ENCODE measurements around the gene DLEC1.
A peak's percentile ranks its signal among the peaks of the same experiment; 100 is the strongest.

DLEC1 gene

DNA sequence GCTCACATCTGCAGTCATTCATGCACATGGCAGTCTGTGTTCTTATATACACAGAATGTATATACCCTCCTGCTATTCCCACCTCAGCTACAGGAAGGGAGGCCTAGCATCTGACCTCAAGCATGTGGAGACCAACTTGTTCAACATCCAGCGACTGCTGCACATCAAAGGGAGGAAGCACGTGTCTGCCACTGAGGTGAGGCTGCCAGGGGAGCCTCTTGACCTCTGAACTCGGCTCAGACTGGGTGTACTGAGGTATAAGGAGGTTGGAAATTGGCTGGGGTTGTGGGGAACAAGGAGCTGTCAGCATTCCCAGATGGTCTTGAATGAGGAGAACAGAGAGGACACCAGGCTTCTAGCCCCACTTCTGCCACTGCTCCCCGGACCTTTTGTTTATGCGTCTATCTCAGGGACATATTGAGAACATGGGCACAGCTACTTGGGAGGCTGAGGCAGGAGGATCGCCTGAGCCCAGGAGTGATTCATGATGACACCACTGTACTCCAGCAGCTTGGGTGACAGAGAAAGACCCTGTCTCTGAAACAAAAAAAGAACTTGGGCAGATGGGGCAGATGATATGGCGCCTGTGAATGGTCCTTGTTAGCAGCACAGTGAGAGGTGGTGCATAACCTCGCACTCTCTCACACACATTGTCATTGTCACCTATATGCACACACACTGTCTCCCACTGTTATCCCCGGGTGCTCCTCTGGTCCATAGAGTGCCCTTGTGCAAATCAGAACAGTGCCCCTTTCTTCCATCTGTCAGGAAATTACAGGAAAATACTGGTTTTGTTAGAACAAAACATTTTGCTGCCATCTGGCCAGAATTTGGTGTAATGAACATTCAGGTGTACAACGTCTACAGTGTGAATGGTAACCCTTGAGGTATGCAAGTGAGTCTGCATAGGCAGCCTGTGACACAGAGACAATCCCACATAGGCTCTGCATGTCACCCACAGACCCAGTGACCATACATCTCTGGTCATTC, 43.1 kb upstream of the DLEC1 start:
- Histone ChIP-seq H3K27ac (ENCODE audit: low read length) (peak overlapping the region; percentile 0), H2AFZ (ENCODE audit: low read depth, low read length) (no peak overlapping the region)
- no peak for DNase-seq

DNA sequence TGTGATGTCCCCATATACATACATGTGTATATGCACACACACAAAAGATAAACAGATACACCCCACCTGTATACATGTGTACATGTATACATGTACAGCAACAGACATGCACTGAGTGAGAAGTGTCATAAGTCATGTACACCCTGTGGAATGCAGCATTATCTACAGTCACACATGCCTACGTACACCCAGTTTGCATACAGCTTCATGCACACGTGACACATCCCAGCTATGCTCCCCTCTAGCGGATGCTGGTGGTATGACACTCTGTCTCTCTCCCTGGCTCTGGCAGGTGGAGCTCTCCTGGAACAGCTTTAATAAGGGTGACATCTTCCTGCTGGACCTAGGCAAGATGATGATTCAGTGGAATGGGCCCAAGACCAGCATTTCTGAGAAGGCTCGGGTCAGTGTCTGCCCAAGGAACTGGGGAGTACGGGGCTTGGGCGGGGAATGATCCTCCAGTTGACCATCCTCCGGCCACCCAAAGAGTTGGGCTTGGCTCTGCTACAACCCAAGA, 42.2 kb upstream of the DLEC1 start:
- peaks cover 30% of the 10 kb centered on the region for H3K4me1 ChIP-seq (ENCODE audit: insufficient read depth, low read length)
- DNase-seq = peak; percentile 85
- 0 out of 2 replicates have a peak, but pooled peaks cover 5% of the 10 kb centered on the region for H4K20me1 ChIP-seq (ENCODE audit: insufficient read depth, low read length)
- no peaks in the 10 kb centered on the region for H3K9me3 ChIP-seq (ENCODE audit: insufficient read depth, low read length, severe bottlenecking)
- H3K79me2 ChIP-seq (ENCODE audit: insufficient read depth, low read length) = peaks cover 18% of the 10 kb centered on the region
- no peaks in the 10 kb centered on the region for H3K27me3 ChIP-seq (ENCODE audit: insufficient read depth, low read length, poor library complexity)
- H3K27ac ChIP-seq (ENCODE audit: low read length) = no peak overlapping the region
- H3K4me3 ChIP-seq (ENCODE audit: low read depth in 1 of 2, low read length in 2 of 2) = no peak overlapping the region
- no peak overlapping the region for H3K9ac ChIP-seq (ENCODE audit: low read depth, low read length)
- H3K4me2 ChIP-seq (ENCODE audit: insufficient read depth, low read length) = no peak overlapping the region
- no peak overlapping the region for H2AFZ ChIP-seq (ENCODE audit: low read depth, low read length)
- peaks cover 62% of the 10 kb centered on the region for H3K36me3 ChIP-seq (ENCODE audit: insufficient read depth, low read length)
- TF ChIP-seq, protein P1, sequence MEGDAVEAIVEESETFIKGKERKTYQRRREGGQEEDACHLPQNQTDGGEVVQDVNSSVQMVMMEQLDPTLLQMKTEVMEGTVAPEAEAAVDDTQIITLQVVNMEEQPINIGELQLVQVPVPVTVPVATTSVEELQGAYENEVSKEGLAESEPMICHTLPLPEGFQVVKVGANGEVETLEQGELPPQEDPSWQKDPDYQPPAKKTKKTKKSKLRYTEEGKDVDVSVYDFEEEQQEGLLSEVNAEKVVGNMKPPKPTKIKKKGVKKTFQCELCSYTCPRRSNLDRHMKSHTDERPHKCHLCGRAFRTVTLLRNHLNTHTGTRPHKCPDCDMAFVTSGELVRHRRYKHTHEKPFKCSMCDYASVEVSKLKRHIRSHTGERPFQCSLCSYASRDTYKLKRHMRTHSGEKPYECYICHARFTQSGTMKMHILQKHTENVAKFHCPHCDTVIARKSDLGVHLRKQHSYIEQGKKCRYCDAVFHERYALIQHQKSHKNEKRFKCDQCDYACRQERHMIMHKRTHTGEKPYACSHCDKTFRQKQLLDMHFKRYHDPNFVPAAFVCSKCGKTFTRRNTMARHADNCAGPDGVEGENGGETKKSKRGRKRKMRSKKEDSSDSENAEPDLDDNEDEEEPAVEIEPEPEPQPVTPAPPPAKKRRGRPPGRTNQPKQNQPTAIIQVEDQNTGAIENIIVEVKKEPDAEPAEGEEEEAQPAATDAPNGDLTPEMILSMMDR (IDR thresholded peaks at IDR 0.05; ENCODE audit: borderline replicate concordance, extremely low read depth, low read length, poor library complexity, severe bottlenecking) = peak; percentile 97
- TF ChIP-seq EZH2 (IDR thresholded peaks at IDR 0.05; ENCODE audit: borderline replicate concordance, low read depth, low read length, severe bottlenecking) = no peak
- ATAC-seq (ENCODE audit: insufficient read depth, low read depth) = peak; percentile 61

More for the DNA sequence above, 43.1 kb upstream of the DLEC1 start:
- 0 out of 2 replicates have a peak, but pooled peaks cover 5% of the 10 kb centered on the region for H4K20me1 ChIP-seq (ENCODE audit: insufficient read depth, low read length)
- ATAC-seq (ENCODE audit: insufficient read depth, low read depth) = no peak
- H3K4me1 ChIP-seq (ENCODE audit: insufficient read depth, low read length) = peaks cover 30% of the 10 kb centered on the region
- no peaks in the 10 kb centered on the region for H3K9me3 ChIP-seq (ENCODE audit: insufficient read depth, low read length, severe bottlenecking)
- peak overlapping the region; percentile 70; the same call in 1 of the 2 replicates for H3K9ac ChIP-seq (ENCODE audit: low read depth, low read length)
- TF ChIP-seq EZH2 (IDR thresholded peaks at IDR 0.05; ENCODE audit: borderline replicate concordance, low read depth, low read length, severe bottlenecking) = no peak
- TF ChIP-seq, protein P1 (IDR thresholded peaks at IDR 0.05; ENCODE audit: borderline replicate concordance, extremely low read depth, low read length, poor library complexity, severe bottlenecking) = no peak
- H3K27me3 ChIP-seq (ENCODE audit: insufficient read depth, low read length, poor library complexity) = no peaks in the 10 kb centered on the region
- peaks cover 53% of the 10 kb centered on the region for H3K36me3 ChIP-seq (ENCODE audit: insufficient read depth, low read length)
- H3K4me3 ChIP-seq (ENCODE audit: low read depth in 1 of 2, low read length in 2 of 2) = peak overlapping the region in 1 of 2 experiments; percentile 75; a peak in 2 of 4 replicates
- peak overlapping the region; percentile 85 for H3K4me2 ChIP-seq (ENCODE audit: insufficient read depth, low read length)
- peaks cover 18% of the 10 kb centered on the region for H3K79me2 ChIP-seq (ENCODE audit: insufficient read depth, low read length)

DNA sequence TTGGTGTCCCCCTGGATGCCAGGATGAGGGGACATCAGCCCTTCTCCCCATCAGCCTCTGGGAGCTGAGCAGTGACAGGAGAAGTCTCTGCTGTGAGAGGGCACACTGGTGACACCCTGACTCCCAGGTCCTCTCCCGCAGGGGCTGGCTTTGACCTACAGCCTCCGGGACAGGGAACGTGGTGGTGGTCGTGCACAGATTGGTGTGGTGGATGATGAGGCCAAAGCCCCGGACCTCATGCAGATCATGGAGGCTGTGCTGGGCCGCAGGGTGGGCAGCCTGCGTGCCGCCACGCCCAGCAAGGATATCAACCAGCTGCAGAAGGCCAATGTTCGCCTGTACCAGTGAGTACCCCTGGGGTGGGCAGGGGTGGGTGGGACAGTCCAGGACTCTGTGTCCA, 41.7 kb upstream of the DLEC1 start:
- ATAC-seq (ENCODE audit: insufficient read depth, low read depth) = no peak
- no peak overlapping the region for H2AFZ ChIP-seq (ENCODE audit: low read depth, low read length)

More for the DNA sequence above, 41.7 kb upstream of the DLEC1 start:
- H3K9me3 ChIP-seq (ENCODE audit: insufficient read depth, low read length, severe bottlenecking) = no peaks in the 10 kb centered on the region
- H3K36me3 ChIP-seq (ENCODE audit: insufficient read depth, low read length) = peaks cover 67% of the 10 kb centered on the region
- no peak overlapping the region for H3K9ac ChIP-seq (ENCODE audit: low read depth, low read length)
- no peaks in the 10 kb centered on the region for H3K27me3 ChIP-seq (ENCODE audit: insufficient read depth, low read length, poor library complexity)
- no peak overlapping the region for H3K27ac ChIP-seq (ENCODE audit: low read length)
- no peak overlapping the region for H3K4me3 ChIP-seq (ENCODE audit: low read depth in 1 of 2, low read length in 2 of 2)
- TF ChIP-seq, protein P1 (IDR thresholded peaks at IDR 0.05; ENCODE audit: borderline replicate concordance, extremely low read depth, low read length, poor library complexity, severe bottlenecking) = no peak
- no peak for TF ChIP-seq EZH2 (IDR thresholded peaks at IDR 0.05; ENCODE audit: borderline replicate concordance, low read depth, low read length, severe bottlenecking)
- peaks cover 30% of the 10 kb centered on the region for H3K4me1 ChIP-seq (ENCODE audit: insufficient read depth, low read length)
- no peak overlapping the region for H3K4me2 ChIP-seq (ENCODE audit: insufficient read depth, low read length)
- H3K79me2 ChIP-seq (ENCODE audit: insufficient read depth, low read length) = peaks cover 18% of the 10 kb centered on the region
- no peak for DNase-seq
- 0 out of 2 replicates have a peak, but pooled peaks cover 5% of the 10 kb centered on the region for H4K20me1 ChIP-seq (ENCODE audit: insufficient read depth, low read length)
